Smooth muscle cell (in vitro differentiated cells): ENCODE measurements around the gene STXBP4. TPM values are rescaled to one million over a fixed set of nuclear protein-coding genes. Genes with fewer than 3 reads are reported as not detected.
A peak's percentile ranks its signal among the peaks of the same experiment; 100 is the strongest.

ENCODE experiments used
- DNase-seq: peaks from one replicate; lab custom pipeline; 2025; ENCODE audit not compliant: unreplicated experiment; lab: John Stamatoyannopoulos, UW
- H2AFZ ChIP-seq: fragments of 200-600 bp; sonication (generic); 2 replicates; pipeline ENCODE4 v1.6.0; 2016; ENCODE audit warnings: antibody characterized with exemption, low read depth, mild to moderate bottlenecking
- H3F3A ChIP-seq: fragments of 200-600 bp; sonication (generic); 2 replicates; pipeline ENCODE4 v1.6.0; 2017; ENCODE audit warnings: antibody characterized with exemption, low read depth
- H3K27ac ChIP-seq: fragments of 200-600 bp; sonication (generic); 2 replicates; pipeline ENCODE4 v1.5.1; 2016; ENCODE audit warnings: low read depth, mild to moderate bottlenecking
- H3K27me3 ChIP-seq: fragments of 200-600 bp; sonication (generic); 2 replicates; pipeline ENCODE4 v1.6.1; 2016; ENCODE audit warnings: low read depth, mild to moderate bottlenecking
- H3K36me3 ChIP-seq: fragments of 200-600 bp; sonication (generic); 2 replicates; pipeline ENCODE4 v1.5.1; 2016; ENCODE audit warnings: low read depth
- H3K4me1 ChIP-seq: fragments of 200-600 bp; sonication (generic); 2 replicates; pipeline ENCODE4 v1.5.1; 2016; ENCODE audit warnings: low read depth
- H3K4me2 ChIP-seq: fragments of 200-600 bp; sonication (generic); 2 replicates; pipeline ENCODE4 v1.6.0; 2016; ENCODE audit warnings: mild to moderate bottlenecking
- H3K4me3 ChIP-seq: fragments of 200-600 bp; sonication (generic); 2 replicates; pipeline ENCODE4 v1.5.1; 2016; ENCODE audit warnings: mild to moderate bottlenecking
- H3K79me2 ChIP-seq: fragments of 200-600 bp; sonication (generic); 2 replicates; pipeline ENCODE4 v1.6.0; 2016; ENCODE audit warnings: low read depth, mild to moderate bottlenecking
- H3K9ac ChIP-seq: fragments of 200-600 bp; sonication (generic); 2 replicates; pipeline ENCODE4 v1.6.0; 2016; ENCODE audit warnings: low read depth
- H3K9me3 ChIP-seq: fragments of 200-600 bp; sonication (generic); replicated peaks from 2 replicates; pipeline ENCODE4 v1.5.1; 2016; ENCODE audit warnings: low read depth
- H4K20me1 ChIP-seq: fragments of 200-600 bp; sonication (generic); 2 replicates; pipeline ENCODE4 v1.6.0; 2016; ENCODE audit warnings: low read depth
- CTCF ChIP-seq: fragments of 200-600 bp; sonication (generic); IDR thresholded peaks from 2 replicates; pipeline ENCODE4 v1.5.1; 2017; ENCODE audit warnings: borderline replicate concordance, mild to moderate bottlenecking, antibody characterized with exemption; ENCODE audit not compliant: insufficient read depth, poor library complexity, severe bottlenecking
- WGBS: methylation state at CpG from one replicate; pipeline ENCODE4 v1.1.7; 2016; ENCODE audit warnings: low lambda C conversion rate; 5-methylcytosine and 5-hydroxymethylcytosine counted together
- polyA plus RNA-seq: library from polyadenylated mRNA; unstranded; fragments of >200 nt; fragmentation: Nextera tagmentation; extraction: Ambion mirVana; gene quantifications from 2 replicates; pipeline ENCODE4 v1.2.1, GENCODE V29; 2016
- total RNA-seq: library from RNA; depleted of rRNA; stranded (reverse); fragments of >200 nt; gene quantifications from 2 replicates; pipeline ENCODE4 v1.2.3, GENCODE V29; 2014

The STXBP4 gene
- total and polyA plus RNA-seq, 2 experiments from 2014 or later, result 5.7 to 59.5 TPM

- no peaks in the 10 kb centered on the region for H4K20me1 ChIP-seq
- H3F3A ChIP-seq, result no peaks in the 10 kb centered on the region
- H3K4me3 ChIP-seq, result no peak overlapping the region
- peak overlapping the region; percentile 42 for H3K27ac ChIP-seq
- no peaks in the 10 kb centered on the region for H3K27me3 ChIP-seq
- no peaks in the 10 kb centered on the region for H3K9me3 ChIP-seq
- H3K36me3 ChIP-seq, result no peaks in the 10 kb centered on the region
- TF ChIP-seq CTCF, result no peak
- WGBS, result 55% methylated on average over 7 of the region's 7 CpGs
- no peak overlapping the region for H2AFZ ChIP-seq
- peak overlapping the region; percentile 17 for H3K4me2 ChIP-seq
- H3K9ac ChIP-seq, result no peak overlapping the region
- H3K4me1 ChIP-seq, result no peaks in the 10 kb centered on the region
- DNase-seq, result no peak
- H3K79me2 ChIP-seq, result no peaks in the 10 kb centered on the region
These were observed 193.5 kb downstream of the STXBP4 start for GRCh38 chr17:55161935-55162555.

GRCh38 chr17:55162556-55162946 lies 194.0 kb downstream of the STXBP4 start:
- H3K27ac ChIP-seq, result peak overlapping the region; percentile 42

GRCh38 chr17:55163408-55163807 lies 194.8 kb downstream of the STXBP4 start:
- Histone ChIP-seq H3K4me3 (no peak overlapping the region), H3K4me1 (no peaks in the 10 kb centered on the region), H3K79me2 (no peaks in the 10 kb centered on the region), H3K4me2 (no peak overlapping the region), H3K9ac (no peak overlapping the region), H3F3A (no peaks in the 10 kb centered on the region), H3K36me3 (no peaks in the 10 kb centered on the region), H3K9me3 (no peaks in the 10 kb centered on the region), H2AFZ (no peak overlapping the region), H3K27me3 (no peaks in the 10 kb centered on the region), H4K20me1 (no peaks in the 10 kb centered on the region), H3K27ac (no peak overlapping the region)
- WGBS, result 90% methylated on average over 3 of the region's 3 CpGs
- DNase-seq, result no peak
- TF ChIP-seq CTCF, result no peak

More at GRCh38 chr17:55162556-55162946, 194.0 kb downstream of the STXBP4 start:
- Histone ChIP-seq H3K9me3 (no peaks in the 10 kb centered on the region), H4K20me1 (no peaks in the 10 kb centered on the region), H3K79me2 (no peaks in the 10 kb centered on the region), H3K36me3 (no peaks in the 10 kb centered on the region), H3K4me1 (no peaks in the 10 kb centered on the region), H2AFZ (no peak overlapping the region), H3K4me2 (peak overlapping the region; percentile 17), H3K9ac (no peak overlapping the region), H3K4me3 (no peak overlapping the region), H3K27me3 (no peaks in the 10 kb centered on the region), H3F3A (no peaks in the 10 kb centered on the region)
- DNase-seq, result no peak
- no peak for TF ChIP-seq CTCF

GRCh38 chr17:55166506-55166905 lies 197.9 kb downstream of the STXBP4 start:
- H3K4me1 ChIP-seq, result no peaks in the 10 kb centered on the region
- no peaks in the 10 kb centered on the region for H3F3A ChIP-seq
- no peaks in the 10 kb centered on the region for H3K79me2 ChIP-seq
- H3K9ac ChIP-seq, result no peak overlapping the region
- H3K27me3 ChIP-seq, result no peaks in the 10 kb centered on the region
- no peak overlapping the region for H3K4me3 ChIP-seq
- H3K36me3 ChIP-seq, result no peaks in the 10 kb centered on the region
- 90% methylated on average over 2 of the region's 2 CpGs for WGBS
- no peaks in the 10 kb centered on the region for H3K9me3 ChIP-seq
- DNase-seq, result no peak
- H2AFZ ChIP-seq, result no peak overlapping the region
- H3K27ac ChIP-seq, result no peak overlapping the region
- H3K4me2 ChIP-seq, result no peak overlapping the region
- H4K20me1 ChIP-seq, result no peaks in the 10 kb centered on the region
- no peak for TF ChIP-seq CTCF
